HepG2 (cell line): ENCODE results near the gene ARPC5. TPM values are rescaled to one million over a fixed set of nuclear protein-coding genes. Genes with fewer than 3 reads are reported as not detected.
A peak's percentile ranks its signal among the peaks of the same experiment; 100 is the strongest.

Experiments used
- ATAC-seq: fragments of 200-7000 bp; cut with Tn5 transposase; 3 replicates; pipeline ENCODE4 v1.9.1; 2020; ENCODE audit warnings: mild to moderate bottlenecking, moderate library complexity
- BruUV-seq: library from RNA; stranded (reverse); fragments of 400-500 nt; replicated peaks from 2 replicates; lab custom pipeline; 2021; lab: Mats Ljungman, UMichigan
- CTCF ChIA-PET: fragments of 300-600 bp; formaldehyde crosslinking; extraction: SDS; loops from one replicate; lab custom pipeline; 2021; ENCODE audit warnings: low total read pairs, inconsistent platforms, low intra/inter-chr PET ratio; lab: Yijun Ruan, JAX
- POLR2A ChIA-PET: fragments of 350-600 bp; sonication (Branson Sonifier 250); formaldehyde crosslinking; loops from one replicate; lab custom pipeline; 2020; ENCODE audit warnings: antibody characterized with exemption, inconsistent platforms; lab: Yijun Ruan, JAX
- DNase-seq: peaks from one replicate; pipeline ENCODE4 v3.0.0-alpha.2; 2015; ENCODE audit warnings: low spot score
- FAIRE-seq: peaks from 3 replicates; lab custom pipeline; 2011; peaks lifted over from hg19 to GRCh38; lab: Jason Lieb, UNC
- H2AFZ ChIP-seq: one replicate; pipeline ENCODE4 v1.6.1; 2011; ENCODE audit warnings: low read length, inconsistent platforms
- H3K27ac ChIP-seq: fragments of 300-600 bp; 3 replicates; pipeline ENCODE4 v1.8.0; 2011; ENCODE audit warnings: mixed run types, mild to moderate bottlenecking, mixed read lengths, low read length, inconsistent platforms; ENCODE audit not compliant: insufficient read depth; ENCODE audit errors: extremely low read length
- H3K27me3 ChIP-seq, 2 experiments: fragments of 200-600 bp in 1 of 2; 2 replicates in 1 of 2; 3 replicates in 1 of 2; pipeline versions ENCODE4 v1.6.0 to v1.8.0; 2011; ENCODE audit warnings: low read length in 2 of 2, mild to moderate bottlenecking in 2 of 2, moderate library complexity in 2 of 2, inconsistent platforms in 1 of 2; ENCODE audit not compliant: insufficient read depth in 2 of 2, control insufficient read depth in 1 of 2
- H3K36me3 ChIP-seq, 2 experiments: fragments of 200-600 bp in 1 of 2; replicated peaks in 1 of 2; 2 replicates in 1 of 2; 3 replicates in 1 of 2; pipeline versions ENCODE4 v1.5.1 to v1.8.0; 2011; ENCODE audit warnings: low read length in 2 of 2, inconsistent platforms in 1 of 2; ENCODE audit not compliant: insufficient read depth in 2 of 2, control insufficient read depth in 1 of 2
- H3K4me1 ChIP-seq: 2 replicates; pipeline ENCODE4 v1.5.1; 2012; ENCODE audit warnings: low read length, inconsistent platforms; ENCODE audit not compliant: insufficient read depth
- H3K4me2 ChIP-seq: 2 replicates; pipeline ENCODE4 v1.6.0; 2011; ENCODE audit warnings: low read depth, low read length, inconsistent platforms
- H3K4me3 ChIP-seq, 3 experiments: fragments of 200-600 bp in 1 of 3; sonication (generic), shearing (Covaris generic) in 1 of 3; replicated peaks in 1 of 3; 2 replicates each; pipeline ENCODE4 v1.5.1; 2011 to 2016; ENCODE audit warnings: low read length in 3 of 3, inconsistent platforms in 2 of 3, low read depth in 2 of 3, mild to moderate bottlenecking in 2 of 3, control low read depth in 1 of 3, mixed read lengths in 1 of 3; ENCODE audit not compliant: insufficient read depth in 1 of 3
- H3K79me2 ChIP-seq: one replicate; pipeline ENCODE4 v1.6.1; 2011; ENCODE audit warnings: low read length, inconsistent platforms; ENCODE audit not compliant: insufficient read depth
- H3K9ac ChIP-seq: 2 replicates; pipeline ENCODE4 v1.6.0; 2011; ENCODE audit warnings: mild to moderate bottlenecking, low read depth, low read length, inconsistent platforms; ENCODE audit not compliant: insufficient read depth
- H3K9me3 ChIP-seq: 2 replicates; pipeline ENCODE4 v1.5.1; 2012; ENCODE audit warnings: mild to moderate bottlenecking, low read length
- H4K20me1 ChIP-seq: 2 replicates; pipeline ENCODE4 v1.6.0; 2011; ENCODE audit warnings: inconsistent platforms, mild to moderate bottlenecking, low read length, moderate library complexity; ENCODE audit not compliant: insufficient read depth
- AGO1 ChIP-seq: fragments of 200-400 bp; formaldehyde crosslinking; IDR thresholded peaks from 2 replicates; pipeline ENCODE4 v1.6.1; 2017; ENCODE audit warnings: mild to moderate bottlenecking, low read depth, low read length, moderate library complexity; ENCODE audit not compliant: poor library complexity, severe bottlenecking
- FIP1L1 ChIP-seq: fragments of 200-400 bp; formaldehyde crosslinking; IDR thresholded peaks from 2 replicates; pipeline ENCODE4 v1.6.1; 2018; ENCODE audit warnings: low read depth, mild to moderate bottlenecking, low read length, moderate library complexity, borderline replicate concordance; ENCODE audit not compliant: insufficient read depth
- IRX3 ChIP-seq: sonication (generic); formaldehyde crosslinking; IDR thresholded peaks from 2 replicates; pipeline ENCODE4 v1.8.1; 2023; ENCODE audit warnings: mild to moderate bottlenecking, low read depth, missing genetic modification reagents, borderline replicate concordance
- MBNL3 ChIP-seq: fragments of 250-450 bp; sonication (Bioruptor Pico); conservative IDR thresholded peaks from 2 replicates; pipeline ENCODE4 v1.8.0; 2022; ENCODE audit warnings: mild to moderate bottlenecking, inconsistent platforms
- SP4 ChIP-seq: sonication (generic); formaldehyde crosslinking; IDR thresholded peaks from 2 replicates; pipeline ENCODE4 v1.8.1; 2023; ENCODE audit warnings: mild to moderate bottlenecking, missing genetic modification reagents
- SP5 ChIP-seq: IDR thresholded peaks from 2 replicates; pipeline ENCODE4 v1.6.1; 2016; ENCODE audit warnings: low read depth, borderline replicate concordance
- TBP ChIP-seq: sonication (generic); formaldehyde crosslinking; IDR thresholded peaks from 2 replicates; pipeline ENCODE4 v1.5.0; 2020; ENCODE audit warnings: missing genetic modification reagents
- ZNF354B ChIP-seq: sonication (generic); formaldehyde crosslinking; IDR thresholded peaks from 2 replicates; pipeline ENCODE4 v1.8.0; 2022; ENCODE audit warnings: mild to moderate bottlenecking, missing genetic modification reagents
- WGBS: methylation state at CpG from one replicate; pipeline ENCODE4 v1.1.6; 2017; ENCODE audit warnings: low lambda C conversion rate; 5-methylcytosine and 5-hydroxymethylcytosine counted together
- in situ Hi-C: cut with HindIII; loops from 2 replicates; pipeline ENCODE4 v1.10.0; 2017; ENCODE audit warnings: low pct_unique_long_range_greater_than_20kb; ENCODE audit not compliant: extremely low pct_ligation_motif_present
- intact Hi-C: fragments of 100-400 bp; cut with micrococcal nuclease; formaldehyde crosslinking; loops from one replicate; pipeline ENCODE4 v1.10.0; 2022; ENCODE audit not compliant: unreplicated experiment
- polyA plus RNA-seq, 8 experiments: library from polyadenylated mRNA; depleted of rRNA in 3 of 8; stranded (reverse) in 7 of 8; unstranded in 1 of 8; fragments of >200 nt; fragmentation: Illumina TruSeq in 4 of 8; extraction: Trizol in 4 of 8; gene quantifications; 2 replicates each; pipeline versions ENCODE4 v1.2.1 to v1.2.3, GENCODE V29; 2011 to 2016; ENCODE audit warnings: low read depth in 4 of 8, missing spikeins in 1 of 8, mixed read lengths in 1 of 8; ENCODE audit not compliant: insufficient read depth in 1 of 8
- total RNA-seq, 5 experiments: library from RNA; depleted of rRNA; stranded (reverse); fragments of >200 nt; fragmentation: Illumina TruSeq; extraction: Trizol; gene quantifications; 2 replicates each; pipeline ENCODE4 v1.2.3, GENCODE V29; 2016; ENCODE audit warnings: low read depth in 1 of 5
- TF ChIP-seq, protein P1 (sequence below): sonication (generic); formaldehyde crosslinking; IDR thresholded peaks from 2 replicates; pipeline ENCODE4 v1.4.0; 2020; ENCODE audit warnings: missing genetic modification reagents

ARPC5 gene
- total and polyA plus RNA-seq, 2 of the 13 experiments (the other 11 are each of a cell fraction or from before 2014, with no cell fraction given), result 48.4 to 106 TPM

DNA sequence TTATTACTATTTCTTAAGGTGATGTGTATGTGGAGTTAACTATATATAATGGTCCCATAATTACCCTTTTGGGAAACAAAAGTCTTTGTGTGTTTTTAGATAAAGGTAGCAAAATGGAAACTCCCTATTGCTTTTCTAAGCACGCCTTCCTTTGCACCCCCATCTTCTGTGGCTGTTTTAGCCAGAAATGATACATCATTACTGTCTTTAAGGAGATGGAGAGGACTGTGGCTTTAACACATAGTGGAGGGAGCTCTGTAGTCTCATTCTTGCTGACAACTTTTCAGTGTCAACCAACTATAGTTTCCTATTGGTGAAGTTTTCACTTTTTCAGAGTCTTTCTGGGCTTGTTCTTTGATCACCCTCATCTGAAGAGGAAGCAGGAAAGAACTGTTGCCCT is 16.5 kb upstream of the ARPC5 start:
- ChIA-PET POLR2A (no interaction called here), CTCF (no interaction called here)
- intact Hi-C loops (no loop called here), in situ Hi-C loops (no loop called here)
- Histone ChIP-seq H3K27me3 (no peaks in the 10 kb centered on the region), H3K9me3 (no peaks in the 10 kb centered on the region), H3K9ac (no peak overlapping the region), H4K20me1 (no peaks in the 10 kb centered on the region), H3K4me3 (no peak overlapping the region), H3K36me3 (no peaks in the 10 kb centered on the region; a peak in 1 of 5 replicates), H3K27ac (peak overlapping the region; percentile 50), H3K4me2 (no peak overlapping the region), H3K4me1 (peaks cover 14% of the 10 kb centered on the region), H3K79me2 (no peaks in the 10 kb centered on the region)
- FAIRE-seq (peak; percentile 21), ATAC-seq (no peak)
- no TSS peak for BruUV-seq
- TF ChIP-seq TBP (CRISPR knock-in tag) (no peak), FIP1L1 (no peak), AGO1 (no peak), MBNL3 (CRISPR knock-in tag) (no peak), IRX3 (CRISPR knock-in tag) (no peak), SP5 (CRISPR knock-in tag) (no peak), SP4 (CRISPR knock-in tag) (no peak), ZNF354B (CRISPR knock-in tag) (no peak)
- TF ChIP-seq, protein P1, sequence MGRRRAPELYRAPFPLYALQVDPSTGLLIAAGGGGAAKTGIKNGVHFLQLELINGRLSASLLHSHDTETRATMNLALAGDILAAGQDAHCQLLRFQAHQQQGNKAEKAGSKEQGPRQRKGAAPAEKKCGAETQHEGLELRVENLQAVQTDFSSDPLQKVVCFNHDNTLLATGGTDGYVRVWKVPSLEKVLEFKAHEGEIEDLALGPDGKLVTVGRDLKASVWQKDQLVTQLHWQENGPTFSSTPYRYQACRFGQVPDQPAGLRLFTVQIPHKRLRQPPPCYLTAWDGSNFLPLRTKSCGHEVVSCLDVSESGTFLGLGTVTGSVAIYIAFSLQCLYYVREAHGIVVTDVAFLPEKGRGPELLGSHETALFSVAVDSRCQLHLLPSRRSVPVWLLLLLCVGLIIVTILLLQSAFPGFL (CRISPR knock-in tag), result no peak
- TF ChIP-seq, all 625 proteins: peak for 0
- WGBS, result 95% methylated on average over 1 of the region's 1 CpG
- no peak for DNase-seq
- no peak overlapping the region for H2AFZ ChIP-seq
